Measurements from ENCODE around the gene TM9SF1.

DNA sequence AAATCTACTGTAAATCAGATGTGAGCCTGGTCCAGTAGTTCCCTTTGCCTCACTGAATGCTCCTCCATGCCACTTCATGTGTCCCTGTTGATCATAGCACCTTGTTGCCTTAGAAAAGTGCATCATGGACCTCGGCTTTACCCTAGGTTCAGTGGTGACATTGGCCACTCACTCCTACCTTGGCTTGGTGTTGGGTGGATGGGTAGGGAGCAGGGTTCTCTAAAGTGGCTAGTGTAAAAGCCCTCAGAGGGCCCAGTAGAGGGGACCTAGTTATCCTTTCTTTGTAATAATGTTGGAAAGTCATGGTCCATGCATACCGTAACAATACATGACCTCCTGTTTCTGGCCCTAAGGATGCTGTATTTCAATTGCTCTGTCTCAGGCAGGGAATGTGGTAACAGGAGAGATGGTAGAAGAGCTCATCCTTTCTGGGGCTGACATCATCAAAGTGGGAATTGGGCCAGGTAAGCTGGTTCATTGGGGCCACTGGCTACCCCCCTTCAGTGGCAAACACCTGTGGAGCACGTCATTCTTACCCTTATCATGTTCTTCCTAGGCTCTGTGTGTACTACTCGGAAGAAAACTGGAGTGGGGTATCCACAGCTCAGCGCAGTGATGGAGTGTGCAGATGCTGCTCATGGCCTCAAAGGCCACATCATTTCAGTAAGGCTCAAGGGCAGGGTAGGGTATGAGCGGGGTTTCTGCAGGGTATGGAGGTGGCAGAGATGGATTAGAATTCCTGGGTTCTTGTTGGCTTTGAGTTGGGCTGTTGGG lies 41.6 kb upstream of the TM9SF1 start:
- no peak for TF ChIP-seq POLR2A (IDR thresholded peaks at IDR 0.05)
- TF ChIP-seq, protein P1, sequence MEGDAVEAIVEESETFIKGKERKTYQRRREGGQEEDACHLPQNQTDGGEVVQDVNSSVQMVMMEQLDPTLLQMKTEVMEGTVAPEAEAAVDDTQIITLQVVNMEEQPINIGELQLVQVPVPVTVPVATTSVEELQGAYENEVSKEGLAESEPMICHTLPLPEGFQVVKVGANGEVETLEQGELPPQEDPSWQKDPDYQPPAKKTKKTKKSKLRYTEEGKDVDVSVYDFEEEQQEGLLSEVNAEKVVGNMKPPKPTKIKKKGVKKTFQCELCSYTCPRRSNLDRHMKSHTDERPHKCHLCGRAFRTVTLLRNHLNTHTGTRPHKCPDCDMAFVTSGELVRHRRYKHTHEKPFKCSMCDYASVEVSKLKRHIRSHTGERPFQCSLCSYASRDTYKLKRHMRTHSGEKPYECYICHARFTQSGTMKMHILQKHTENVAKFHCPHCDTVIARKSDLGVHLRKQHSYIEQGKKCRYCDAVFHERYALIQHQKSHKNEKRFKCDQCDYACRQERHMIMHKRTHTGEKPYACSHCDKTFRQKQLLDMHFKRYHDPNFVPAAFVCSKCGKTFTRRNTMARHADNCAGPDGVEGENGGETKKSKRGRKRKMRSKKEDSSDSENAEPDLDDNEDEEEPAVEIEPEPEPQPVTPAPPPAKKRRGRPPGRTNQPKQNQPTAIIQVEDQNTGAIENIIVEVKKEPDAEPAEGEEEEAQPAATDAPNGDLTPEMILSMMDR (IDR thresholded peaks at IDR 0.05): no peak

Measured in breast epithelium (tissue), 3 donors.